Measurements from ENCODE around the gene ZC3H7A.
A peak's percentile ranks its signal among the peaks of the same experiment; 100 is the strongest.

Gene ZC3H7A

DNA sequence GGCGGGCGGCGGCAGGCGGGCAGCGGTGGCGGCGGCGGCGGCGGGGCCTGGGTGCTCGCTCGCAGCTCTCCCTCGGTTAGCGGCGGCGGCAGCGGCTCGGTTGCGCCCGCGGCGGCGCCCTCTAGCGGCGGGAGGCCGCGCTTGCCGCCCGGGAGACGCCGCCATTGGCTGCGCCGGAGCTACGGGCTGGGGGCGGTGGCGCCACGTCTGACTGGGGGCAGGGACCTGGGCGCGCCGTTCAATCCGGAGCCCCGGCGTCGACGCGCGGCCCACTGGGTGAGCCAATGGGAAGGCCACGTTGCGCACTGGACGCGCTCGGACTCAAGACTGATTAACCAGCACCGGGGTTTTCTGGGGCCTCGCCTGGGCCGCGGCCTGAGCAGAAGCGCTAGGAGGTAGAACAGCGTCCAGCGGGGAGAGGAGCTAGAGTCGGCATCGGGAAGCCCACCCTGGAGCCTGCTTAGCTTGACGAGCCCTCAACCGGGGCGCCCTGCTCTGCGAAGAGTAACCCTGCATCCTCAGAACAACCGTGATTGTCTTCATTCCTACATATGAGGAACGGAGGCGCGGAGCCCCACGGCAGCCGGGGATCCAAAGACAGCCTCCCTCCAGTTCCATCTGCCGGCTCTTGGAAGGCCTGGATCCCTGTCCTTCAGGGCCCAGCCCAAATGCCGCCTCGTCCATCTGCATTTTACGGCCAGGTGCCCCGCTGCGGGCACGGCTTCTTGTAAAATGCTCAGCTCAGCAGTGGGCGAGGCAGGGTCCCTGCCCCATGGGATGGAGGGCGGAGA lies at the start of gene ZC3H7A:
ZC3H7A (minus strand) TSS at position 93 of the 791 bp plus-strand sequence. CDS start 14,904 bp downstream, outside the sequence.
- H3K27me3 ChIP-seq (ENCODE audit: insufficient read depth, insufficient read length) = no peaks in the 10 kb centered on the region
- no peaks in the 10 kb centered on the region for H3K9me3 ChIP-seq (ENCODE audit: insufficient read depth, low read length)
- peak within 1 kb of the TSS; percentile 93 for H3K4me3 ChIP-seq (ENCODE audit: insufficient read length, low read depth)
- TF ChIP-seq SUZ12 (IDR thresholded peaks at IDR 0.05; ENCODE audit: extremely low read depth, insufficient read depth, insufficient read length) (no peak), YY1 (IDR thresholded peaks at IDR 0.05; ENCODE audit: insufficient read depth, insufficient read length) (no peak), ZNF274 (IDR thresholded peaks at IDR 0.05; ENCODE audit: low read depth, low read length) (no peak)
- peak within 1 kb of the TSS; percentile 98 for H3K9ac ChIP-seq (ENCODE audit: insufficient read length, low read depth)
- H3K4me1 ChIP-seq (ENCODE audit: insufficient read depth, insufficient read length) = no peaks in the 10 kb centered on the region
- H3K36me3 ChIP-seq (ENCODE audit: insufficient read depth, insufficient read length, low read length) = peaks cover 33% of the 10 kb centered on the region
- DNase-seq (ENCODE audit: low read depth, low spot score) = peak; percentile 98

GRCh38 chr16:11844499-11844898 lies 47.4 kb upstream of the ZC3H7A start:
- Histone ChIP-seq H3K4me3 (ENCODE audit: insufficient read length, low read depth) (no peak overlapping the region), H3K36me3 (ENCODE audit: insufficient read depth, insufficient read length, low read length) (peaks cover 93% of the 10 kb centered on the region), H3K9me3 (ENCODE audit: insufficient read depth, low read length) (no peaks in the 10 kb centered on the region), H3K27me3 (ENCODE audit: insufficient read depth, insufficient read length) (no peaks in the 10 kb centered on the region), H3K9ac (ENCODE audit: insufficient read length, low read depth) (no peak overlapping the region), H3K4me1 (ENCODE audit: insufficient read depth, insufficient read length) (peaks cover 2% of the 10 kb centered on the region)
- TF ChIP-seq ZNF274 (IDR thresholded peaks at IDR 0.05; ENCODE audit: low read depth, low read length) (no peak), YY1 (IDR thresholded peaks at IDR 0.05; ENCODE audit: insufficient read depth, insufficient read length) (no peak), SUZ12 (IDR thresholded peaks at IDR 0.05; ENCODE audit: extremely low read depth, insufficient read depth, insufficient read length) (no peak)
- DNase-seq (ENCODE audit: low read depth, low spot score) = no peak

GRCh38 chr16:11843861-11844260 lies 46.8 kb upstream of the ZC3H7A start:
- TF ChIP-seq YY1 (IDR thresholded peaks at IDR 0.05; ENCODE audit: insufficient read depth, insufficient read length) (no peak), SUZ12 (IDR thresholded peaks at IDR 0.05; ENCODE audit: extremely low read depth, insufficient read depth, insufficient read length) (no peak), ZNF274 (IDR thresholded peaks at IDR 0.05; ENCODE audit: low read depth, low read length) (no peak)
- Histone ChIP-seq H3K27me3 (ENCODE audit: insufficient read depth, insufficient read length) (no peaks in the 10 kb centered on the region), H3K36me3 (ENCODE audit: insufficient read depth, insufficient read length, low read length) (peaks cover 93% of the 10 kb centered on the region), H3K9ac (ENCODE audit: insufficient read length, low read depth) (no peak overlapping the region), H3K4me1 (ENCODE audit: insufficient read depth, insufficient read length) (peaks cover under 1% of the 10 kb centered on the region), H3K9me3 (ENCODE audit: insufficient read depth, low read length) (no peaks in the 10 kb centered on the region), H3K4me3 (ENCODE audit: insufficient read length, low read depth) (no peak overlapping the region)
- no peak for DNase-seq (ENCODE audit: low read depth, low spot score)

- Histone ChIP-seq H3K4me3 (ENCODE audit: insufficient read length, low read depth) (no peak overlapping the region), H3K9ac (ENCODE audit: insufficient read length, low read depth) (no peak overlapping the region), H3K4me1 (ENCODE audit: insufficient read depth, insufficient read length) (no peaks in the 10 kb centered on the region), H3K27me3 (ENCODE audit: insufficient read depth, insufficient read length) (no peaks in the 10 kb centered on the region), H3K36me3 (ENCODE audit: insufficient read depth, insufficient read length, low read length) (peaks cover 93% of the 10 kb centered on the region), H3K9me3 (ENCODE audit: insufficient read depth, low read length) (no peaks in the 10 kb centered on the region)
- TF ChIP-seq SUZ12 (IDR thresholded peaks at IDR 0.05; ENCODE audit: extremely low read depth, insufficient read depth, insufficient read length) (no peak), ZNF274 (IDR thresholded peaks at IDR 0.05; ENCODE audit: low read depth, low read length) (no peak), YY1 (IDR thresholded peaks at IDR 0.05; ENCODE audit: insufficient read depth, insufficient read length) (no peak)
- DNase-seq (ENCODE audit: low read depth, low spot score) = no peak
Observed at GRCh38 chr16:11843206-11843605, 46.1 kb upstream of the ZC3H7A start.

DNA sequence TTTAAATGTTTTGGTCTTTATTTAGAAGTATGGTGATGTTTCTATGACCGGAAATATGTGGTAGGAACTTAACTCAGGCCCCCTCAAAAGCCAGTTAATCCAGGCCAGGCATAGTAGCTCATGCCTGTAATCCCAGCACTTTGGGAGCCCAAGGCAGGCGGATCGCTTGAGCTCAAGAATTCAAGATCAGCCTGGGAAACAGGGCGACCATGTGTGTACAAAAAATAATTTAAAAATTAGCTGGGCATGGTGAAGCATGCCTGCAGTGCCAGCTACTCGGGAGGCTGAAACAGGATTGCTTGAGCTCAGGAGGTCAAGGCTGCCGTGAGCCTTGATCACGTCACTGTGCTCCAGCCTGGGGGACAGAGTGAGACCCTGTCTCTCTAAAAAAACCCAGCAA lies 44.0 kb upstream of the ZC3H7A start:
- peaks cover 92% of the 10 kb centered on the region for H3K36me3 ChIP-seq (ENCODE audit: insufficient read depth, insufficient read length, low read length)
- TF ChIP-seq ZNF274 (IDR thresholded peaks at IDR 0.05; ENCODE audit: low read depth, low read length) (no peak), SUZ12 (IDR thresholded peaks at IDR 0.05; ENCODE audit: extremely low read depth, insufficient read depth, insufficient read length) (no peak), YY1 (IDR thresholded peaks at IDR 0.05; ENCODE audit: insufficient read depth, insufficient read length) (no peak)
- no peak overlapping the region for H3K9ac ChIP-seq (ENCODE audit: insufficient read length, low read depth)
- H3K9me3 ChIP-seq (ENCODE audit: insufficient read depth, low read length) = no peaks in the 10 kb centered on the region
- no peaks in the 10 kb centered on the region for H3K27me3 ChIP-seq (ENCODE audit: insufficient read depth, insufficient read length)
- H3K4me3 ChIP-seq (ENCODE audit: insufficient read length, low read depth) = no peak overlapping the region
- no peak for DNase-seq (ENCODE audit: low read depth, low spot score)
- no peaks in the 10 kb centered on the region for H3K4me1 ChIP-seq (ENCODE audit: insufficient read depth, insufficient read length)

DNA sequence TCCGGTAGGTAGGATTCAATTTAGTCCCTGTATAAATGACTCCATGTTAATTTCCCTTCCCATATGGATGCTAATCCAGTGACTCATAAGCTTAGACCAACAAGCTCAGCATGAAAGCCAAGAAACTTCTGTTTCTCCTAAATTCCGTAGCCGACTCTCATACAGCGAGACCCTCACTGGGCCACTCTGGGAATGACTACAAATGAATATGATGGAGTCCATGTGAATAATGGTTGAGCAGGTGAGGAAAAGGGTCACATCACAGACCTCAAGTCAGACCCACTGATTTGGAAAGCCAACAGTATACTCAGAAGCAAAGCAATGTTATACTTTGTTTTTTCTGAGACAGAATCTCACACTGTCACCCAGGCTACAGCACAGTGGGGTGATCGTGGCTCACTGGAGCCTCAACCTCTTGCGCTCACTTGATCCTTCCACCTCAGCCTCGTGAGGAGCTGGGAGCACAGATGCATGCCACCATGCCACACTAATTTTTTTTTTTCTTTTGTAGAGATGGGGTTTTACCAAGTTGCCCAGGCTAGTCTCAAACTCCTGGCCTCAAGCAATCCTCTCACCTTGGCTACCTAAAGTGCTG lies 39.7 kb upstream of the ZC3H7A start:
- H3K9me3 ChIP-seq (ENCODE audit: insufficient read depth, low read length) = no peaks in the 10 kb centered on the region
- no peaks in the 10 kb centered on the region for H3K27me3 ChIP-seq (ENCODE audit: insufficient read depth, insufficient read length)
- DNase-seq (ENCODE audit: low read depth, low spot score) = peak; percentile 43
- H3K4me3 ChIP-seq (ENCODE audit: insufficient read length, low read depth) = no peak overlapping the region
- H3K4me1 ChIP-seq (ENCODE audit: insufficient read depth, insufficient read length) = peaks cover 3% of the 10 kb centered on the region
- peaks cover 63% of the 10 kb centered on the region for H3K36me3 ChIP-seq (ENCODE audit: insufficient read depth, insufficient read length, low read length)
- TF ChIP-seq SUZ12 (IDR thresholded peaks at IDR 0.05; ENCODE audit: extremely low read depth, insufficient read depth, insufficient read length) (no peak), ZNF274 (IDR thresholded peaks at IDR 0.05; ENCODE audit: low read depth, low read length) (no peak), YY1 (IDR thresholded peaks at IDR 0.05; ENCODE audit: insufficient read depth, insufficient read length) (no peak)
- H3K9ac ChIP-seq (ENCODE audit: insufficient read length, low read depth) = no peak overlapping the region

Measured in NT2/D1 (cell line).